ENCODE results near the gene RCVRN.

- TF ChIP-seq, protein P1, sequence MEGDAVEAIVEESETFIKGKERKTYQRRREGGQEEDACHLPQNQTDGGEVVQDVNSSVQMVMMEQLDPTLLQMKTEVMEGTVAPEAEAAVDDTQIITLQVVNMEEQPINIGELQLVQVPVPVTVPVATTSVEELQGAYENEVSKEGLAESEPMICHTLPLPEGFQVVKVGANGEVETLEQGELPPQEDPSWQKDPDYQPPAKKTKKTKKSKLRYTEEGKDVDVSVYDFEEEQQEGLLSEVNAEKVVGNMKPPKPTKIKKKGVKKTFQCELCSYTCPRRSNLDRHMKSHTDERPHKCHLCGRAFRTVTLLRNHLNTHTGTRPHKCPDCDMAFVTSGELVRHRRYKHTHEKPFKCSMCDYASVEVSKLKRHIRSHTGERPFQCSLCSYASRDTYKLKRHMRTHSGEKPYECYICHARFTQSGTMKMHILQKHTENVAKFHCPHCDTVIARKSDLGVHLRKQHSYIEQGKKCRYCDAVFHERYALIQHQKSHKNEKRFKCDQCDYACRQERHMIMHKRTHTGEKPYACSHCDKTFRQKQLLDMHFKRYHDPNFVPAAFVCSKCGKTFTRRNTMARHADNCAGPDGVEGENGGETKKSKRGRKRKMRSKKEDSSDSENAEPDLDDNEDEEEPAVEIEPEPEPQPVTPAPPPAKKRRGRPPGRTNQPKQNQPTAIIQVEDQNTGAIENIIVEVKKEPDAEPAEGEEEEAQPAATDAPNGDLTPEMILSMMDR (IDR thresholded peaks at IDR 0.05) = no peak
- TF ChIP-seq POLR2AphosphoS5 (IDR thresholded peaks at IDR 0.05) = no peak
- TF ChIP-seq POLR2A (IDR thresholded peaks at IDR 0.05) = no peak
Observed at GRCh38 chr17:9887508-9887907, 17.6 kb downstream of the RCVRN start.

Data from transverse colon (tissue), 4 donors.